K562 (cell line): Measurements from ENCODE around the gene RNASEH2C. TPM values are rescaled to one million over a fixed set of nuclear protein-coding genes. Genes with fewer than 3 reads are reported as not detected.
A peak's percentile ranks its signal among the peaks of the same experiment; 100 is the strongest.

Source experiments
- ATF1 ChIP-seq, 2 experiments: fragments of 450-650 bp in 1 of 2; IDR thresholded peaks; 2 replicates each; pipeline ENCODE4 v1.6.1; 2016; ENCODE audit warnings: missing compliant biosample characterization in 1 of 2, missing genetic modification characterization in 1 of 2
- ATF6 ChIP-seq: sonication (generic); formaldehyde crosslinking; IDR thresholded peaks from 2 replicates; pipeline ENCODE4 v1.4.0; 2020; ENCODE audit warnings: mild to moderate bottlenecking, missing genetic modification reagents
- BHLHE40 ChIP-seq: IDR thresholded peaks from 2 replicates; pipeline ENCODE4 v1.6.1; 2011; ENCODE audit warnings: low read length, improper control_type of control experiment
- CSDE1 ChIP-seq, 2 experiments: fragments of 450-650 bp; IDR thresholded peaks; 2 replicates each; pipeline ENCODE4 v1.6.1; 2016; ENCODE audit warnings: mild to moderate bottlenecking in 1 of 2
- ETV6 ChIP-seq, 3 experiments: fragments of 150-350 bp in 1 of 3; sonication (generic) in 1 of 3; formaldehyde crosslinking in 1 of 3; IDR thresholded peaks; 2 replicates each; pipeline versions ENCODE4 v1.6.1 to v1.8.0; 2014 to 2022; ENCODE audit warnings: borderline replicate concordance in 2 of 3, low read depth in 2 of 3, antibody characterized with exemption in 1 of 3, low read length in 1 of 3, mild to moderate bottlenecking in 1 of 3, missing genetic modification reagents in 1 of 3
- FOXM1 ChIP-seq, 2 experiments: fragments of 450-650 bp in 1 of 2; sonication (generic) in 1 of 2; formaldehyde crosslinking in 1 of 2; IDR thresholded peaks; 2 replicates each; pipeline versions ENCODE4 v1.6.1 to v1.9.0; 2017 to 2022; ENCODE audit warnings: low read depth in 2 of 2, mild to moderate bottlenecking in 2 of 2, missing genetic modification reagents in 1 of 2, moderate library complexity in 1 of 2
- FOXP1 ChIP-seq: sonication (generic); formaldehyde crosslinking; IDR thresholded peaks from 2 replicates; pipeline ENCODE4 v1.8.0; 2022; ENCODE audit warnings: mild to moderate bottlenecking, missing genetic modification reagents
- GABPB1 ChIP-seq: sonication (generic); formaldehyde crosslinking; IDR thresholded peaks from 2 replicates; pipeline ENCODE4 v1.8.0; 2022; ENCODE audit warnings: mild to moderate bottlenecking, missing genetic modification reagents
- GTF3C2 ChIP-seq: IDR thresholded peaks from 3 replicates; pipeline ENCODE4 v1.6.1; 2011; ENCODE audit warnings: borderline replicate concordance, mild to moderate bottlenecking, moderate library complexity; ENCODE audit not compliant: insufficient read length; ENCODE audit errors: extremely low read depth
- NFXL1 ChIP-seq: fragments of 450-650 bp; formaldehyde crosslinking; IDR thresholded peaks from 2 replicates; pipeline ENCODE4 v1.4.0; 2021; ENCODE audit warnings: mild to moderate bottlenecking
- NR2C1 ChIP-seq, 2 experiments: fragments of 450-650 bp; IDR thresholded peaks; 2 replicates each; pipeline ENCODE4 v1.6.1; 2017; ENCODE audit warnings: mild to moderate bottlenecking in 2 of 2, antibody characterized with exemption in 1 of 2, inconsistent platforms in 1 of 2, missing compliant biosample characterization in 1 of 2, missing genetic modification characterization in 1 of 2
- PHTF2 ChIP-seq: fragments of 250-450 bp; sonication (Bioruptor Pico); IDR thresholded peaks from 2 replicates; pipeline ENCODE4 v1.5.0; 2021; ENCODE audit warnings: mild to moderate bottlenecking
- SMAD2 ChIP-seq: fragments of 150-350 bp; IDR thresholded peaks from 2 replicates; pipeline ENCODE4 v1.6.1; 2014; ENCODE audit warnings: low read depth, mild to moderate bottlenecking, low read length
- TFAP4 ChIP-seq: sonication (generic); formaldehyde crosslinking; IDR thresholded peaks from 2 replicates; pipeline ENCODE4 v1.8.0; 2022; ENCODE audit warnings: missing genetic modification reagents, mild to moderate bottlenecking, moderate library complexity, borderline replicate concordance
- ZBED1 ChIP-seq: IDR thresholded peaks from 2 replicates; pipeline ENCODE4 v1.6.1; 2014
- ZBTB9 ChIP-seq: fragments of 450-650 bp; formaldehyde crosslinking; IDR thresholded peaks from 2 replicates; pipeline ENCODE4 v1.4.0; 2020; ENCODE audit warnings: mild to moderate bottlenecking, moderate library complexity
- ZFX ChIP-seq: sonication (generic); formaldehyde crosslinking; IDR thresholded peaks from 2 replicates; pipeline ENCODE4 v1.8.0; 2022; ENCODE audit warnings: mild to moderate bottlenecking, missing genetic modification reagents, moderate library complexity
- ZNF146 ChIP-seq: IDR thresholded peaks from one replicate; pipeline ENCODE4 v1.6.1; 2018; ENCODE audit warnings: missing compliant biosample characterization; ENCODE audit not compliant: unreplicated experiment
- polyA plus RNA-seq, 8 experiments: library from polyadenylated mRNA; depleted of rRNA in 4 of 8; stranded (reverse) in 5 of 8; unstranded in 3 of 8; fragments of >200 nt; fragmentation: Nextera tagmentation in 2 of 8; fragmentation: Illumina TruSeq in 1 of 8; extraction: Ambion mirVana in 2 of 8; extraction: Trizol in 1 of 8; gene quantifications; 2 replicates each; pipeline versions ENCODE4 v1.2.1 to v1.2.3, GENCODE V29; 2011 to 2014; ENCODE audit warnings: inconsistent platforms in 1 of 8, missing spikeins in 1 of 8
- total RNA-seq, 7 experiments: library from RNA; depleted of rRNA in 6 of 7; stranded (reverse); fragments of >200 nt in 6 of 7; fragmentation: Illumina TruSeq in 2 of 7; extraction: Trizol in 2 of 7; gene quantifications; 2 replicates each; pipeline versions ENCODE4 v1.2.1 to v1.2.3, GENCODE V29; 2011 to 2021; ENCODE audit warnings: low replicate concordance in 1 of 7

RNASEH2C gene
- total and polyA plus RNA-seq, 9 of the 15 experiments (the other 6 are each of a cell fraction or from before 2014, with no cell fraction given), result 5.4 to 78.2 (median 15.6) TPM

GRCh38 chr11:65711785-65712632 is 8.6 kb downstream of the RNASEH2C start, which contains the start of gene KAT5 (continued):
- no peak for TF ChIP-seq GTF3C2
- TF ChIP-seq TFAP4 (CRISPR knock-in tag), result peak; percentile 90
- TF ChIP-seq NFXL1, result 0 out of 2 replicates have a peak, but pooled peaks have one; percentile 70
- TF ChIP-seq CSDE1 (IDR thresholded peaks at IDR 0.05), result peak in 1 of 2 experiments; percentile 62; a peak in 1 of 4 replicates
- peak; percentile 95 for TF ChIP-seq ZBTB9 (CRISPR knock-in tag)
- 0 out of 2 replicates have a peak, but pooled peaks have one; percentile 47 for TF ChIP-seq PHTF2 (CRISPR knock-in tag)
- TF ChIP-seq SMAD2, result no peak
- TF ChIP-seq ZBED1, result peak; percentile 44; the same call in 1 of the 2 replicates
- TF ChIP-seq FOXM1 (IDR thresholded peaks at IDR 0.05; ENCODE audit: low read depth), result no peak; the same call in 1 of the 2 replicates
- no peak; the same call in 1 of the 2 replicates for TF ChIP-seq FOXM1 (CRISPR knock-in tag; IDR thresholded peaks at IDR 0.05; ENCODE audit: low read depth)
- peak; percentile 88 for TF ChIP-seq NR2C1 (IDR thresholded peaks at IDR 0.05)
- TF ChIP-seq NR2C1 (tag; IDR thresholded peaks at IDR 0.05), result peak; percentile 80
- TF ChIP-seq BHLHE40, result peak; percentile 100
- TF ChIP-seq ZNF146, result no peak
- TF ChIP-seq ETV6 (IDR thresholded peaks at IDR 0.05; ENCODE audit: borderline replicate concordance in 1 of 2, low read depth in 2 of 2, low read length in 1 of 2), result no peak
- TF ChIP-seq ETV6 (CRISPR knock-in tag; IDR thresholded peaks at IDR 0.05; ENCODE audit: borderline replicate concordance), result peak; percentile 62; the same call in 1 of the 2 replicates
- TF ChIP-seq ATF1 (CRISPR knock-in tag; IDR thresholded peaks at IDR 0.05), result peak; percentile 54
- TF ChIP-seq ATF1 (tag; IDR thresholded peaks at IDR 0.05), result peak; percentile 99
- peak; percentile 88; the same call in 1 of the 2 replicates for TF ChIP-seq ATF6 (CRISPR knock-in tag)
- peak; percentile 99 for TF ChIP-seq GABPB1 (CRISPR knock-in tag)
- TF ChIP-seq FOXP1 (CRISPR knock-in tag), result peak; percentile 69; the same call in 1 of the 2 replicates
- TF ChIP-seq ZFX (CRISPR knock-in tag), result peak; percentile 96
